HG02623 (cell line): Measurements from ENCODE around the gene PHOX2B.
"Not testable (repeated sequence)": the region's sequence is repeated elsewhere in the genome, so short reads cannot be mapped to it uniquely, and the experiment has no call there.

Experiments
- ATAC-seq: cut with Tn5 transposase; IDR thresholded peaks from one replicate; pipeline ENCODE4 v1.9.1; 2021; ENCODE audit warnings: moderate library complexity; ENCODE audit not compliant: unreplicated experiment

Gene PHOX2B

GRCh38 chr4:41749631-41750039, 1.1 kb upstream of the PHOX2B start:
- ATAC-seq, result no peak

GRCh38 chr4:41748074-41748570, 403 bp downstream of the PHOX2B start:
- no peak for ATAC-seq

- no peak for ATAC-seq
Measured at GRCh38 chr4:41747230-41748055, 1.1 kb downstream of the PHOX2B start.

DNA sequence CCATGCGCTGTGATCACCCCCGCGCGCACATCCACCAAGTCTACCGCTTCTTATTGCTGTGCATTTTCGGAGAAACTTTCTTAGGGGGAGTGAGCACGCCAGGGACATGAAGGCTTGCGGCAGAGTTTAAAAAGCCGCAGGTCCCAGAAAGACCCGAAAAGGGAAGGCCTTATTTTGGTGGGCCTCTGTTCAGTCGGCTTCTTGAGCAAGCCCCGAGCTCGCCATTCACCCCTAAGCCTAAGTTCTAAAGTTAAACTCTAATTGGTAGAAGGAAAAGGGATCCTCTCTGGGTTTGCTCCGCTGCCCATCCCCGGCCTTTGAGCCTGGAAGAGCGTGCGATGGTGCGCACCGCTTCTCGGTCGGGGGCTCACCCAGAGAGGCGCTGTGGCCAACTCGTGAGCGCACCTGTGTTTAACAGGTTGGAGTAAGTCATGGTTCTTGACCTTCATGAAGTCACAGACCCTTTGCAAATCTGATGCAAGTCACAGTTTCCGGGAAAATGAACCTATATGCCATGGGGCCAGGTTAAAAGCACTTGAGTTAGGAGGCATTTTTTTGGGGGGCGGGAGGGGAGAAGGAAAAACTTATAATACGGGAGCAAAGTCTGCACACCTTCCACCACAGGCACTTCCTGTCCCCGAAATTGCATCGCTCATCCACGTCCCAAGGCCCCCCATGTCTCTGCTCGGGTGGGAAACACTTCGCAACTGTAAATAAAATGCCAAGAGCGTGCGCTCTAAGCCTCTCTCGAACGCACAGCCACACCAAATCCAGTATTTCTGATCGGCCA, 1.9 kb downstream of the PHOX2B start:
- ATAC-seq, result no peak

DNA sequence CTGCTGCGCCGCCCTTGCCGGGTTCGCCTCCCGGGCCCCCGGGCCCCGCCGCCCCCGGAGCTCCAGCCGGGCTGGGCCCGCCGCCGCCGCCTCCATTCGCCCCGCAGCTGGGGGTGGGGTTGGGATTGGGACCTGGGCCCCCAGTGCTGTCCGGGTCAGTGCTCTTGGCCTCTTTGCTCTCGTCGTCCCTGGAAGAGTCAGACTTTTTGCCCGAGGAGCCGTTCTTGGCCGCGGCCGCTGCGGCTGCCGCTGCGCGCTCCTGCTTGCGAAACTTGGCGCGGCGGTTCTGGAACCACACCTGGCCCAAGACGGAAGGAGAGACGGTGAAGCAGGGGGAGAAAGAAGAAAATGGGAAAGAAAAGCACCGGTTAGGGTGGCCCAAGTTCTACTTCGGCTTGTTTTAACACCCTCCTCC, 2.5 kb downstream of the PHOX2B start:
- ATAC-seq, result no peak

DNA sequence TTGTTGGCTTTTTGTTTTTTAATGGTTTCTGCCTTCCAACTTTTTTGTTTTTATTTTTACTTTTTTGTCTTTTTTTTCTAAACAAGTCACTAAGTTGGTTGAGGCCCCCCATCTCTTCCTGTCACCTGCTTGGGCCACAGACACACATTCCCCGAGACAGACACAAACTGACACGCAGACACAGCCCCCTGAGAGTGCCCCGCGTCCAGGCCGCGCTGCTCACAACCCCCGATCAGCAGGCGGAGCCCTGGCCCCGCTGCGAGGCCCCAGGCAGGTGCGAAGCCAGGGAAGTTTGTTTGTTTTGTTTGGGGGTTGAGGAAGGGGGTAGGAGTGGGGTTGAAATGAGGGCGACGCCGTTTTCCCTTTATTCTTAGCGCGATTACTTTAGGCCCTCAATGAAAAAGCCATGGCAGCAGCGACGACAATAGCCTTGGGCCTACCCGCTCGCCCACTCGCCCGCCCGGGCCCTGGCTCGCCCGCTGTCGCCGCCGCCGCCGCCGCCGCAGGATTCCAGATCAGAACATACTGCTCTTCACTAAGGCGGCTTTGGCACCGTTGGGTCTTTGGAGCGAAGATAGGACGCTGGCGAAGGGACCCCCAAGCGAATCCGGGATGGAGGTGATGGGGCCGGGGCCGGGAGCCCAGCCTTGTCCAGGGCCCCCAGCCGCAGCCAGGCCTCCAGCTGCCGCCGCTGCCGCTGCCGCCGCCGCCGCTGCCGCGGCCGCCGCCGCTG, 3.1 kb downstream of the PHOX2B start:
- ATAC-seq, result no peak

GRCh38 chr4:41744572-41745291, 3.8 kb downstream of the PHOX2B start:
- no peak for ATAC-seq

- no peak for ATAC-seq
Measured at GRCh38 chr4:41741354-41741753, 7.2 kb downstream of the PHOX2B start.

- ATAC-seq, result not testable (repeated sequence)
Measured at GRCh38 chr4:41737491-41737890, 11.0 kb downstream of the PHOX2B start.

- no peak for ATAC-seq
Measured at GRCh38 chr4:41734371-41734770, 14.2 kb downstream of the PHOX2B start.

GRCh38 chr4:41731569-41732126, 16.9 kb downstream of the PHOX2B start:
- no peak for ATAC-seq

DNA sequence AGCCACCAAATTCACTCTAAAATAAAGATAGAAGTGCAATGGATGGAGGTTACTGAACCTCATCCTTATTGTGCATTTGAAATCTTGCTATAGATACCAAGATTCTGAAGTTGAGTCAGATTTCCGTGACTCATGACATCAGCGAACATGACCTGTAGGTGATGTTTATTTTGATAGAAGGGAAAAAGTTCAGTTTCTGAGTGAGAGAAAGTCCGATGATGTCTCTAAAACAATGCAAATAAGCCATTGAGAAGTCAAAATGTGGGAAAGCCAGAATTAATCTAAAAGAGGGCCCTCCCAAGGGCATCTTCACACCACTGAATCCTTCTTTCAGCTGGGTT, 20.0 kb downstream of the PHOX2B start:
- ATAC-seq, result no peak

- ATAC-seq, result no peak
Measured at GRCh38 chr4:41727861-41728572, 20.5 kb downstream of the PHOX2B start.

DNA sequence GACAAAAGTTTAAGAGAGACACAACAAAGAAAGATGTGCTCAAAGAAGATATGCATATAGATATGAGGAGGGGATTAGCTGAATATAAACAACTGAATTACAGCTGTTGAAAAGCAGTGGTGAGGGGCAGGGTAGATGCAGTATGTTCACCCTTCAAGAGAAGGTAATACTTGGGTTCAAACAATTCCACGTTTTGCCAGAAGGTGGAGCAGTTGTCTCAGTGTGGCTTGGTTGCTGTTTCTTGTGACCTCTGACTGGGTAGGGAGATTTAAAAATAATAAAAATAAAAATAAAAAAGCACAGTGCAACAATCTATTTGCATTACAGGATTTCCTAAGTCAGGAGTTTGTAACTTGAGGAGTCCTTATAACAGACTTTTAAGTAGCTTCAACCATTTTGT, 23.3 kb downstream of the PHOX2B start:
- no peak for ATAC-seq

GRCh38 chr4:41723286-41723685, 25.2 kb downstream of the PHOX2B start:
- no peak for ATAC-seq

DNA sequence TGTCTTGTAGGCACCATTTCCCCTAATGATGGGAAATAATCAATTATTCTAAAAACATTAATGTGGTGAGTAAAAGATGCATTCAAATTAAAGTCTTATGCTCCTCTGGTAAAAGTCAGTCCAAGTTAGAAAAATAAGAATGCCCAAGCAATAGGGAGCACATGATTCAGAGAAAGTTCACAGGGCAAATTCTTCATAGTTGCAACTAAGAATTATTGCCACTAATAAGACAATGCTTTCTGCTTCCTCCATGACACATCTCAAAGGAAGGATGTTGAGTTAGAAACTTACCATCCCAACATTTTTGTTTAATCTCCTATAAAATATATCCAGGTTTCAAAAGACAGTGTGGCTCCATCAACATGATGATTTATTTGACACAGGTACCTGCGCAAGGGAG, 26.3 kb downstream of the PHOX2B start:
- no peak for ATAC-seq

DNA sequence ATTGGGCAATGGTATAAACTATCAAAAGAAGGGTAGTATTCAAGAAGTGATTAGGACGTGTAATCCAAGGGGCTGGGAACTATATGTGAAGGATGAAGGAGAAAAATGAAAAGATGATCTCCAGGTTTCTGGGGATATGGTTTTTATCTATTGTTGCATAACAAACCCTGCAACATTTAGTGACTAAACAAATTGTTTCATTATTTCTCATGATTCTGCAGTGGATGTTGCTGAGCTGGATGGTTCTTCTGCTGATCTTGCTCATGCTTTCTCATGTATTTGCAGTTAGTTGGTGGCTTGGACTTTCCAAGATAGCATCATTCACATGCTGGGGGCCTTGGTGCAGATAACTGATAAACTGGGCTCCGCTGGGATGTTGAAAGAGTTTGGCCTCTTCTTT, 29.1 kb downstream of the PHOX2B start:
- ATAC-seq, result no peak

- ATAC-seq, result no peak
Measured at GRCh38 chr4:41718907-41719306, 29.6 kb downstream of the PHOX2B start.

GRCh38 chr4:41715155-41715554, 33.4 kb downstream of the PHOX2B start:
- ATAC-seq, result no peak
